ENCODE results near the gene KPNB1.
"Not testable (repeated sequence)": the region's sequence is repeated elsewhere in the genome, so short reads cannot be mapped to it uniquely, and the experiment has no call there.

KPNB1 gene

DNA sequence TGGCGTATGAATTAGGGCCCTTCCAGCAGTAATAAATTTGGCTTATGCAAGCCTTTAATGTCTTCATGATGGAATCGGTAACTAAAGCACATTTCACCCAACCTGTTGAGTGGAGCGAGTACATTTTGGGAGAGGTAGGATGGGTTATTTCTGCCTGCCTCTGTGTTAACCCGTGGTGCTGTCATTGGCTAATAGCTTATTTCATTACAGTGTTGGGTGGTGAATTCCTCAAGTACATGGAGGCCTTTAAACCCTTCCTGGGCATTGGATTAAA, 26.4 kb downstream of the KPNB1 start:
- Histone ChIP-seq H3K4me1 (ENCODE audit: control insufficient read depth in 1 of 2, insufficient read depth in 2 of 2, low read length in 2 of 2) (no peaks in the 10 kb centered on the region), H3K9me3 (ENCODE audit: control insufficient read depth in 1 of 2, low read length in 2 of 2) (no peaks in the 10 kb centered on the region), H3K4me3 (ENCODE audit: low read depth in 1 of 2, low read length in 2 of 2) (no peak overlapping the region), H3K27ac (ENCODE audit: low read depth, low read length) (no peak overlapping the region), H3K9ac (ENCODE audit: low read depth in 1 of 2, low read length in 2 of 2) (no peak overlapping the region), H3K36me3 (ENCODE audit: control insufficient read depth in 1 of 2, insufficient read depth in 2 of 2, low read length in 2 of 2) (peaks cover 63 to 98% of the 10 kb centered on the region in 2 donors), H3K27me3 (ENCODE audit: control insufficient read depth in 1 of 2, insufficient read depth in 2 of 2, low read length in 2 of 2) (no peaks in the 10 kb centered on the region)

DNA sequence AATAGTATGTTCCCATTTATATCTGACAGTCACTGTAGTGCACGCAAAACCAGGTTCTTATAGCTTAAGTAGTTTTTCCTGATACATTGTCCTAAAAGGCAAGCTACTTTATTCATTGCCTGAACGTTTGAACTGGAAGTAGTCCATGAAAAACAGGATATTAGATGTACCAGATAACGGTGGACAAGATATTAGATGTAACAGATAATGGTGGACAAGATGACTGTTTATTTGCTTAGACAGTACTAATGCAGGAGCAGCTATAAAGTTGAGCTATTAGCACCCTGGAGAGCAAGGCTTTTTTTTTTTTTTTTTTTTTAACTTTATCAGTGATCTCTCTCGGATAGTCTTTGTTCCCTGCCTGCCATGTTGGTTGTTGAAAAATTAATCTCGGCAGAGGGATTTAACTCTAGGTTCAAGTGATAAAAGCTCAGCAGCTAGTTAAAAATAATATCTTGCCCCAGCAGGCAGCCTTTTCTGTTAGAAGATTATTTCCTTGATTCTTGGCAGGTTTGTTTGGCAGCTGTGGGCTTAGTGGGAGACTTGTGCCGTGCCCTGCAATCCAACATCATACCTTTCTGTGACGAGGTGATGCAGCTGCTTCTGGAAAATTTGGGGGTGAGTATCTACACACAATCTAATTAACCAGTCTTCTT, 26.9 kb downstream of the KPNB1 start:
- Histone ChIP-seq H3K4me1 (ENCODE audit: control insufficient read depth in 1 of 2, insufficient read depth in 2 of 2, low read length in 2 of 2) (no peaks in the 10 kb centered on the region), H3K9me3 (ENCODE audit: control insufficient read depth in 1 of 2, low read length in 2 of 2) (no peaks in the 10 kb centered on the region), H3K36me3 (ENCODE audit: control insufficient read depth in 1 of 2, insufficient read depth in 2 of 2, low read length in 2 of 2) (peaks cover 63 to 95% of the 10 kb centered on the region in 2 donors), H3K27me3 (ENCODE audit: control insufficient read depth in 1 of 2, insufficient read depth in 2 of 2, low read length in 2 of 2) (no peaks in the 10 kb centered on the region), H3K27ac (ENCODE audit: low read depth, low read length) (no peak overlapping the region), H3K4me3 (ENCODE audit: low read depth in 1 of 2, low read length in 2 of 2) (no peak overlapping the region), H3K9ac (ENCODE audit: low read depth in 1 of 2, low read length in 2 of 2) (no peak overlapping the region)

DNA sequence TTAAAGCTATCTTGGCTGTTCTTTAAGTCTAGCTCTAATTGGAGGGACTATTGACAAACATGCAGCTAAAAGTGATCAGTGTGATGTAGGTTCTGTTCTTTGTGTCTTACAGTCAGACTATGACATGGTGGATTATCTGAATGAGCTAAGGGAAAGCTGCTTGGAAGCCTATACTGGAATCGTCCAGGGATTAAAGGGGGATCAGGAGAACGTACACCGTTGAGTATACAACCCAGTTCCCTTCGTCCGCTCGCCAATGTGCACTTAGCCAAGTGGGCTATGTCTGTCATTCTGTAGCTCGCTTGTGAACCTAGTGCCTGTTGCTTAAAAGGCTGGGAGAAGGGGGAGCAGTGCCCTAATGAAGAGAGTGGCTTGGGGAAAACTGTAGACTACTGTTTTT, 28.5 kb downstream of the KPNB1 start:
- no peaks in the 10 kb centered on the region for H3K9me3 ChIP-seq (ENCODE audit: control insufficient read depth in 1 of 2, low read length in 2 of 2)
- peaks cover 63 to 93% of the 10 kb centered on the region in 2 donors for H3K36me3 ChIP-seq (ENCODE audit: control insufficient read depth in 1 of 2, insufficient read depth in 2 of 2, low read length in 2 of 2)
- no peaks in the 10 kb centered on the region for H3K4me1 ChIP-seq (ENCODE audit: control insufficient read depth in 1 of 2, insufficient read depth in 2 of 2, low read length in 2 of 2)

DNA sequence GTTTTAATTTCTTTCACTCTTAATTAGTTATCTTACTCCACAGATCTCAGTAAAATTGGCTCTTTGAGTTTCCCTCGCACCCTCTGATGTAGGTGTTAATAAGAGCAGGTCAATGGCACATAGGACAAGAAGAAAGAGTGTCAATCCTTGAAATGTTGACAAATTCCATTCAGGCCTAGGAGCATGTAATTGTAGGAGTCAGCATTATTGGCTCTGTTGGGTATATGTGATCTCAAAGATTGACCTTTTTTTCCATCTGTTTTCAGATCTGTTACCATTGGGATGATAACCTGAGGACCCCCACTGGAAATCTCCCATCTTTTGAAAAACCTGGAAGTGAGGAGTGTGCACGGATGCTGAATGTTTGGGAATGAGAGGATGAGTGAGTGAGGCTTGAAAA, 32.4 kb downstream of the KPNB1 start:
- Histone ChIP-seq H3K36me3 (ENCODE audit: control insufficient read depth in 1 of 2, insufficient read depth in 2 of 2, low read length in 2 of 2) (peaks cover 31 to 80% of the 10 kb centered on the region in 2 donors), H3K9ac (ENCODE audit: low read depth in 1 of 2, low read length in 2 of 2) (no peak overlapping the region), H3K27me3 (ENCODE audit: control insufficient read depth in 1 of 2, insufficient read depth in 2 of 2, low read length in 2 of 2) (no peaks in the 10 kb centered on the region)

More for the DNA sequence above, 28.5 kb downstream of the KPNB1 start:
- Histone ChIP-seq H3K9ac (ENCODE audit: low read depth in 1 of 2, low read length in 2 of 2) (no peak overlapping the region), H3K4me3 (ENCODE audit: low read depth in 1 of 2, low read length in 2 of 2) (no peak overlapping the region), H3K27me3 (ENCODE audit: control insufficient read depth in 1 of 2, insufficient read depth in 2 of 2, low read length in 2 of 2) (no peaks in the 10 kb centered on the region), H3K27ac (ENCODE audit: low read depth, low read length) (no peak overlapping the region)

DNA sequence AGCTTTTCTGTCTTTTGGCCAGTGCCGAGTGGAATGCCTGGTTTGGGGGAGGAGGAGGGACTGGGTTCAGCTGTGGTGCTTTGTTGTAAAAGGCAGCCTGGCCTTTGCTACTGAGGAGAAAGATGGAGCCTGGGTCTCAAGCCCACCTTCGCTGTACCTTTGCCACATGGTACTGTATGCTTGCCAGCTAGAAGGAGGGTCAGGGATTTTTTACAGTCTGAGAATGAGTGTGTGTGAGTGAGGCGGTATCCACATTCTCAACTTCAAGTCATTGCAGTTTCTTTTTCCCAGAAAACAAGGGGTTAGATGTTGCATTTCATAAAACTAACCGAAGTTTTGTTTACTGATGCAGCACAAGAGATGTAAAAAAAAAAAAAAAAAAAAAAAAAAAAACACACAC, 33.0 kb downstream of the KPNB1 start:
- H3K36me3 ChIP-seq (ENCODE audit: control insufficient read depth in 1 of 2, insufficient read depth in 2 of 2, low read length in 2 of 2), result peaks cover 28 to 75% of the 10 kb centered on the region in 2 donors

More for the DNA sequence above, 32.4 kb downstream of the KPNB1 start:
- Histone ChIP-seq H3K4me3 (ENCODE audit: low read depth in 1 of 2, low read length in 2 of 2) (no peak overlapping the region), H3K4me1 (ENCODE audit: control insufficient read depth in 1 of 2, insufficient read depth in 2 of 2, low read length in 2 of 2) (no peaks in the 10 kb centered on the region), H3K27ac (ENCODE audit: low read depth, low read length) (no peak overlapping the region), H3K9me3 (ENCODE audit: control insufficient read depth in 1 of 2, low read length in 2 of 2) (no peaks in the 10 kb centered on the region)

DNA sequence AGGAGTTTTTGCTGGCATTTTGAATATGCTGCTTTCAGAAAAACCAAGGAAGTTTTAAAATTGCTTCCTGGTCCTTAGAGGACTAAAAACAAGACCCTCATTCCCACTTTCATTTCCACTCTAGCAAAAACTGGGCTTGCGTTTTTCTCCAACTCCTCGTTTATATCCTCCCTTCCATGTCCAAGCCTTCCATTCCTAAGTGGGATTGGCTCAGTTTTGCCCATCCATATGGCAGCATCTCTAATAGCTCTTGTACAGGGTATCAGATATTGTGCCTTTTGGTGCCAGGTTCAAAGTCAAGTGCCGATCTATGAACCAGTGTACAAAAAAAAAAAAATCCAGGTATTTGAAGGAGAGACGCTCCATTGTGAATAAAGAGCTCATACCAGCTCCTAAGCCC, 34.3 kb downstream of the KPNB1 start:
- Histone ChIP-seq H3K4me1 (ENCODE audit: control insufficient read depth in 1 of 2, insufficient read depth in 2 of 2, low read length in 2 of 2) (no peaks in the 10 kb centered on the region), H3K9ac (ENCODE audit: low read depth in 1 of 2, low read length in 2 of 2) (no peak overlapping the region)

More for the DNA sequence above, 33.0 kb downstream of the KPNB1 start:
- H3K4me1 ChIP-seq (ENCODE audit: control insufficient read depth in 1 of 2, insufficient read depth in 2 of 2, low read length in 2 of 2); H3K9ac ChIP-seq (ENCODE audit: low read depth in 1 of 2, low read length in 2 of 2); H3K9me3 ChIP-seq (ENCODE audit: control insufficient read depth in 1 of 2, low read length in 2 of 2); H3K4me3 ChIP-seq (ENCODE audit: low read depth in 1 of 2, low read length in 2 of 2); H3K27me3 ChIP-seq (ENCODE audit: control insufficient read depth in 1 of 2, insufficient read depth in 2 of 2, low read length in 2 of 2); H3K27ac ChIP-seq (ENCODE audit: low read depth, low read length): not testable (repeated sequence)

DNA sequence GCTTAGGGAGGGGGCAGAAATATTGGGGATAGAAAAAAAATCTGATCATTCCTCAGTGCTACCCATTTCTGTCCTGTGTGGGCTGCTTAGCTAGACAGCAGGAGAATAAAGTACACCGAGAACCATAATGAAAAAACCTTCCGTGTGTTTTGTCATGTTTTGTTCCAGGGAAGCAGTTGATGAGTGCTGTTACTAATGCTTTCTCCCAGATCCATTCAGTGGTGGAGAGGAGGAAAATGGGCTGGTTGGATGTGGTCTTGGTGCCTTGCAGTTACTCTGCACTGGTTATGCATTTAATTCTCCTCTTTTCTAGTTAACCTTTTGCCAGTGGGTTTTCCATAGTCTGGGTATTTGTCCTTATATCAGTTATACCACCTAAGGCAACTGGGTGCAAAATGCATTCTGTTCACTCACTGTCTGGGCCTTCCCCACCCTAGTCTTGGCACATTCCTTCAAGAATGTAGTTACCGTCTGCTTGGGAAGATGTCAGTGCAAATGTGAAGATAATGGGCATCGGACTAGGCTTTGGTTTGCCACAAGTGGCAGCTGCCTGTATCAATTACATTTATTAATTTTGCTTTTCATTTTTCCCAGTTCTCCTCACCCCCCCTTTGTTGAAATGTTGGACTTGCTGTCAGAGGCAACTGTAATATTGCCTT, 34.9 kb downstream of the KPNB1 start:
- no peaks in the 10 kb centered on the region for H3K9me3 ChIP-seq (ENCODE audit: control insufficient read depth in 1 of 2, low read length in 2 of 2)
- no peak overlapping the region for H3K4me3 ChIP-seq (ENCODE audit: low read depth in 1 of 2, low read length in 2 of 2)
- no peak overlapping the region for H3K9ac ChIP-seq (ENCODE audit: low read depth in 1 of 2, low read length in 2 of 2)
- no peaks in the 10 kb centered on the region for H3K27me3 ChIP-seq (ENCODE audit: control insufficient read depth in 1 of 2, insufficient read depth in 2 of 2, low read length in 2 of 2)
- H3K4me1 ChIP-seq (ENCODE audit: control insufficient read depth in 1 of 2, insufficient read depth in 2 of 2, low read length in 2 of 2), result no peaks in the 10 kb centered on the region
- H3K36me3 ChIP-seq (ENCODE audit: control insufficient read depth in 1 of 2, insufficient read depth in 2 of 2, low read length in 2 of 2), result peaks cover 21 to 57% of the 10 kb centered on the region in 2 donors
- H3K27ac ChIP-seq (ENCODE audit: low read depth, low read length), result no peak overlapping the region

More for the DNA sequence above, 34.3 kb downstream of the KPNB1 start:
- Histone ChIP-seq H3K9me3 (ENCODE audit: control insufficient read depth in 1 of 2, low read length in 2 of 2) (no peaks in the 10 kb centered on the region), H3K36me3 (ENCODE audit: control insufficient read depth in 1 of 2, insufficient read depth in 2 of 2, low read length in 2 of 2) (peaks cover 21 to 62% of the 10 kb centered on the region in 2 donors), H3K27ac (ENCODE audit: low read depth, low read length) (no peak overlapping the region), H3K4me3 (ENCODE audit: low read depth in 1 of 2, low read length in 2 of 2) (no peak overlapping the region), H3K27me3 (ENCODE audit: control insufficient read depth in 1 of 2, insufficient read depth in 2 of 2, low read length in 2 of 2) (no peaks in the 10 kb centered on the region)

DNA sequence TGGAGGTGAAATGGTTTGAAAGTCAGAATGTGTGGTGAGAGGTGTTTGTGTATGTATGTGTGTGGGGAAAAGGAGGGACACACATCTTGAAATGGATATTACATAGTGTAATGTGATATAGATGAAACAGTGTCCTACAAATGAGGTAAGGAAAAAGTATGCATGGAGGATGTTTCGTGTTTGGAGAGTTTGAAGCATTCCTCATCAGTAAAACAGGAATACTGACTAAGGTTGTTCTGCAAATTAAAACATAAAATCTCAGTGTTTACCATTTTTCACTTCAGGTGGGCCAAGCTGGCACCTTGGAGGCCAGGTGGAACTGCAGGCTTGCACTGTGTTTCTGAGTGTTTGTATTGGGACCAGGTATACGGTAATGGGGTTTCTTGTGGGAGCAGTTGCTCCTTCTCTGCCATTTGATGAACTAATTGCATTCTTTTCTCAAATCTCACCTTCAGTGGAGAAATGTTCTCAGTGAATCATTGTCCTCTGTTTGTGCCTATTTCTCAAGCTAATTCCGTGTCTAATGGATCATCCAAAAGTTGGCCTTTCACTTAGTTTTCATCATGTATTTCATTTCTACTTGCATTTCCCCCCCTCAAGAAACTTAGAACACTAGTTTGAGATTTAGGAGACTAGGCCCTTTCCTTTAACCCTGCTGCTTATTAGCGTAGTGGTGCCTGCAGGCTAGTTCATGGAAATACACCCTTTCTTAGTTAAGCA, 36.0 kb downstream of the KPNB1 start:
- H3K4me1 ChIP-seq (ENCODE audit: control insufficient read depth in 1 of 2, insufficient read depth in 2 of 2, low read length in 2 of 2), result no peaks in the 10 kb centered on the region
- no peak overlapping the region for H3K9ac ChIP-seq (ENCODE audit: low read depth in 1 of 2, low read length in 2 of 2)
- no peaks in the 10 kb centered on the region for H3K9me3 ChIP-seq (ENCODE audit: control insufficient read depth in 1 of 2, low read length in 2 of 2)

DNA sequence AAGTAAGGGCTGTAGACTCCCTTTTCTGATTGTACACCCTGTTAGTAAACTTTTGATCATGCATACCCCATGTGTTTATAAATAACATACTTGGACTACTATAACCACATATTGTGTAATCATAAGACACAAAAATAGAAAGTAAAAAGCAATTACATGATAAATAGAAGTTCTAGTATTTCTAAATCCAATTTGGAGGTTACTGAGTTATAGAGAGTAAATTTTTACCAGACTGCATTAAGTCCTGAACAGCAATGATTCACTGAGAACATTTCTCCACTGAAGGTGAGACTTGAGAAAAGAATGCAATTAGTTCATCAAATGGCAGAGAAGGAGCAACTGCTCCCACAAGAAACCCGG, 36.5 kb downstream of the KPNB1 start:
- Histone ChIP-seq H3K9ac (ENCODE audit: low read depth in 1 of 2, low read length in 2 of 2) (no peak overlapping the region), H3K9me3 (ENCODE audit: control insufficient read depth in 1 of 2, low read length in 2 of 2) (no peaks in the 10 kb centered on the region), H3K27me3 (ENCODE audit: control insufficient read depth in 1 of 2, insufficient read depth in 2 of 2, low read length in 2 of 2) (no peaks in the 10 kb centered on the region), H3K4me1 (ENCODE audit: control insufficient read depth in 1 of 2, insufficient read depth in 2 of 2, low read length in 2 of 2) (no peaks in the 10 kb centered on the region), H3K36me3 (ENCODE audit: control insufficient read depth in 1 of 2, insufficient read depth in 2 of 2, low read length in 2 of 2) (peaks cover 8 to 41% of the 10 kb centered on the region in 2 donors), H3K4me3 (ENCODE audit: low read depth in 1 of 2, low read length in 2 of 2) (no peak overlapping the region), H3K27ac (ENCODE audit: low read depth, low read length) (no peak overlapping the region)

More for the DNA sequence above, 36.0 kb downstream of the KPNB1 start:
- Histone ChIP-seq H3K36me3 (ENCODE audit: control insufficient read depth in 1 of 2, insufficient read depth in 2 of 2, low read length in 2 of 2) (peaks cover 11 to 46% of the 10 kb centered on the region in 2 donors), H3K27ac (ENCODE audit: low read depth, low read length) (no peak overlapping the region), H3K27me3 (ENCODE audit: control insufficient read depth in 1 of 2, insufficient read depth in 2 of 2, low read length in 2 of 2) (no peaks in the 10 kb centered on the region), H3K4me3 (ENCODE audit: low read depth in 1 of 2, low read length in 2 of 2) (no peak overlapping the region)

DNA sequence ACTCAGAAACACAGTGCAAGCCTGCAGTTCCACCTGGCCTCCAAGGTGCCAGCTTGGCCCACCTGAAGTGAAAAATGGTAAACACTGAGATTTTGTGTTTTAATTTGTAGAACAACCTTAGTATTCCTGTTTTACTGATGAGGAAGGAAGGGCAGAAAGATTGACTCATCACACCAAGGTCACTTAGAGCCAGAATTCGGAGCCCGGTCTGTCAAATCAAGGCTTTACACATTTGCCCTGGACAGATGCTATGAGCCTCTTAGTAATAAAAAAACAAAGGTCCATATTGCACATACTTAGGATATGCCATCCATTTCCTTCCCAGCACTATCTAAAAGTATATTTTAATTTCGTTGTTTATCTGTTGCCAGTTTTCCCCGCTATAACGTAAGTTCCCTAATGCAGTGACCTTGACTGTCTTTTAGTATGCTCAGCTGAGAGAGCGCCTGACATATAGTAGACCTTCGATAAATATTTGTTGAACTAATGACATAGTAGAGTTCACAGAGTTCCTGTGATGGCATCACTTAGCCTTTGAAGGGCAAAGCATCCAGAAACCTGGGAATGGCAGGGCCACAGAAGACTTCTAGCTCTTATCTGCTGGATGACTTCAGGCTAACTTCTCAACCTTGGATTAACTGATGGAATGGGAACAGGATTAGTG, 37.1 kb downstream of the KPNB1 start:
- Histone ChIP-seq H3K9ac (ENCODE audit: low read depth in 1 of 2, low read length in 2 of 2) (no peak overlapping the region), H3K4me3 (ENCODE audit: low read depth in 1 of 2, low read length in 2 of 2) (no peak overlapping the region), H3K36me3 (ENCODE audit: control insufficient read depth in 1 of 2, insufficient read depth in 2 of 2, low read length in 2 of 2) (peaks cover 6 to 39% of the 10 kb centered on the region in 2 donors), H3K9me3 (ENCODE audit: control insufficient read depth in 1 of 2, low read length in 2 of 2) (no peaks in the 10 kb centered on the region), H3K27me3 (ENCODE audit: control insufficient read depth in 1 of 2, insufficient read depth in 2 of 2, low read length in 2 of 2) (no peaks in the 10 kb centered on the region), H3K4me1 (ENCODE audit: control insufficient read depth in 1 of 2, insufficient read depth in 2 of 2, low read length in 2 of 2) (no peaks in the 10 kb centered on the region), H3K27ac (ENCODE audit: low read depth, low read length) (no peak overlapping the region)
